ENCODE data around the gene CHD6. TPM values are rescaled to one million over a fixed set of nuclear protein-coding genes. Genes with fewer than 3 reads are reported as not detected.

CHD6 gene
- total RNA-seq, 1 donor from 2014 or later, result 114 TPM

- H3K27me3 Mint-ChIP-seq, result no peaks in the 10 kb centered on the region
Measured at GRCh38 chr20:41530923-41531322, 87.3 kb downstream of the CHD6 start.

DNA sequence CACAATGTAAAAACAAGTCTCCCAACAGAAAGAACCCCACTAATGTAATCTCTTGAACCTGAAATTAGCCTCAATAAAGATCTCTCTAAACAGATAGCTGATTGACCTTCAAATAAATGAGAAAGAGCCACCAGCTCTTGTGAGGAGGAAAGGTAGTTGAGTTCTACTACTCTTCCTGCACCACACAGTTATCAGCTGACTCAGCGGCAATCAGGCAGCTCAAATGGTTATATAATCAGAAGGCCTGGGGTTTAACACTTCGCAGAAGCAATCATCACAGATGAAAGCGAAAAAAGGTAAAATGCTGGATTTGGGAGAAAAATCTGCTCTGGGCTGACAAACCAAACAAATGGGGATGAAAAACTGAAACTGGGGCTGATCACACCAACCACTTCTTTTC, 91.8 kb downstream of the CHD6 start:
- Mint-ChIP-seq H3K27me3 (no peaks in the 10 kb centered on the region), H3K4me1 (ENCODE audit: low read depth) (peaks cover 6% of the 10 kb centered on the region), H3K9me3 (ENCODE audit: low read depth) (no peaks in the 10 kb centered on the region), H3K27ac (peak overlapping the region; percentile 26), H3K4me3 (ENCODE audit: low read depth) (no peak overlapping the region), H3K36me3 (ENCODE audit: insufficient read depth) (peaks cover 8% of the 10 kb centered on the region)
- TF ChIP-seq CTCF (IDR thresholded peaks at IDR 0.05; ENCODE audit: unreplicated experiment), result no peak
- DNase-seq (ENCODE audit: low spot score, unreplicated experiment), result no peak

More at GRCh38 chr20:41530923-41531322, 87.3 kb downstream of the CHD6 start:
- Mint-ChIP-seq H3K9me3 (ENCODE audit: low read depth) (no peaks in the 10 kb centered on the region), H3K36me3 (ENCODE audit: insufficient read depth) (peaks cover 10% of the 10 kb centered on the region), H3K27ac (no peak overlapping the region), H3K4me1 (ENCODE audit: low read depth) (peaks cover 18% of the 10 kb centered on the region), H3K4me3 (ENCODE audit: low read depth) (no peak overlapping the region)
- DNase-seq (ENCODE audit: low spot score, unreplicated experiment), result no peak
- TF ChIP-seq CTCF (IDR thresholded peaks at IDR 0.05; ENCODE audit: unreplicated experiment), result no peak

- TF ChIP-seq CTCF (IDR thresholded peaks at IDR 0.05; ENCODE audit: unreplicated experiment), result no peak
- Mint-ChIP-seq H3K4me1 (ENCODE audit: low read depth) (peaks cover 6% of the 10 kb centered on the region), H3K9me3 (ENCODE audit: low read depth) (no peaks in the 10 kb centered on the region), H3K36me3 (ENCODE audit: insufficient read depth) (peaks cover 5% of the 10 kb centered on the region), H3K27me3 (no peaks in the 10 kb centered on the region), H3K27ac (peak overlapping the region; percentile 33), H3K4me3 (ENCODE audit: low read depth) (no peak overlapping the region)
- no peak for DNase-seq (ENCODE audit: low spot score, unreplicated experiment)
Measured at GRCh38 chr20:41524980-41525613, 93.1 kb downstream of the CHD6 start.

DNA sequence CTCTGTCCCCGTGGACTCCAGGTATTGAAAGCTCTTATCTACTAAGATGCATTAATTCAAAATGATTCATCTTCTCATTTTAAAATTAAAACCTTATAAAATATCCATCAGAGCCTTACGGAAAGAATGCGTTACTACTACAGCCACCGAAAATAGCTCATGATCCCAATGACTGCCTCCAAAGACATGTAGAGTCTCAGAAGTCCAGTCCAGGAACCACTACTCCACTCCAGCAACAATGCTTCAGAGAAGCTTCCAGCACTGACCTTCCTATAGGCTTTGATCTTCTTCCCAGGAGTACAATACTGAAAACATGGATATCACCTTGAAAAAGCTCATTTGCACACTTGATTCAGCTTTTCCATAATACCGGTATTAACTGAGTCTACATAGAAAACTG, 94.3 kb downstream of the CHD6 start:
- H3K4me1 Mint-ChIP-seq (ENCODE audit: low read depth), result peaks cover 6% of the 10 kb centered on the region
- H3K27me3 Mint-ChIP-seq, result no peaks in the 10 kb centered on the region
- no peaks in the 10 kb centered on the region for H3K9me3 Mint-ChIP-seq (ENCODE audit: low read depth)
- no peak overlapping the region for H3K4me3 Mint-ChIP-seq (ENCODE audit: low read depth)
- no peak for TF ChIP-seq CTCF (IDR thresholded peaks at IDR 0.05; ENCODE audit: unreplicated experiment)
- no peak for DNase-seq (ENCODE audit: low spot score, unreplicated experiment)
- no peak overlapping the region for H3K27ac Mint-ChIP-seq
- peaks cover 5% of the 10 kb centered on the region for H3K36me3 Mint-ChIP-seq (ENCODE audit: insufficient read depth)

DNA sequence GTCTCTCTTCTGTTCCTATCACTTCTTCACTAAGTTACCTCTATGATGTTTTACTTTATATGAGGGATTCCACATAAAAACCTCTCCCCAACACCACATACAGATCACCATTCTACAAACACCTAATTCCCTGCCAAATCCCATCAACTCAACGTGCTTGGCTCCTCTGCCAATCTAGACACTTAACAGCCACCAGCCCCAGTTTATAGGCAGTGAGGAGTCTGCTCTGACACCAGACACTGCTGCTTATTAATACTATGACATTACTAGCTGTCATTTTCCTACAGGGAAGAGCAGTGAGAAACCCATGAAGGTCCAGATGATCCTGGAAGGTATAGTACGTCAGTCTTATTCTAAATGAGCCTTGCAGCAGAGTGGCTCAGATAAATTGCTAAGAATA, 104.3 kb downstream of the CHD6 start:
- H3K36me3 Mint-ChIP-seq (ENCODE audit: insufficient read depth), result peaks cover 26% of the 10 kb centered on the region
- H3K27me3 Mint-ChIP-seq, result no peaks in the 10 kb centered on the region
- H3K9me3 Mint-ChIP-seq (ENCODE audit: low read depth), result no peaks in the 10 kb centered on the region
- H3K27ac Mint-ChIP-seq, result peak overlapping the region; percentile 12
- H3K4me1 Mint-ChIP-seq (ENCODE audit: low read depth), result peaks cover 21% of the 10 kb centered on the region
- no peak for DNase-seq (ENCODE audit: low spot score, unreplicated experiment)
- no peak overlapping the region for H3K4me3 Mint-ChIP-seq (ENCODE audit: low read depth)
- TF ChIP-seq CTCF (IDR thresholded peaks at IDR 0.05; ENCODE audit: unreplicated experiment), result no peak
